Prostate gland (tissue), 2 donors: ENCODE data around the gene CACFD1.

Source experiments
- POLR2AphosphoS5 ChIP-seq: sonication (generic); formaldehyde crosslinking; IDR thresholded peaks from one replicate; pipeline ENCODE4 v1.6.1; 2017; ENCODE audit warnings: antibody characterized with exemption
- TF ChIP-seq, protein P1 (sequence below), 4 experiments: fragments of 200-600 bp in 2 of 4; fragments of 450-650 bp in 2 of 4; sonication (generic) in 2 of 4; IDR thresholded peaks; 1 replicate in 3 of 4; 2 replicates in 1 of 4; pipeline ENCODE4 v1.5.1; 2016 to 2019; ENCODE audit warnings: antibody characterized with exemption in 4 of 4, mild to moderate bottlenecking in 2 of 4, moderate library complexity in 2 of 4

DNA sequence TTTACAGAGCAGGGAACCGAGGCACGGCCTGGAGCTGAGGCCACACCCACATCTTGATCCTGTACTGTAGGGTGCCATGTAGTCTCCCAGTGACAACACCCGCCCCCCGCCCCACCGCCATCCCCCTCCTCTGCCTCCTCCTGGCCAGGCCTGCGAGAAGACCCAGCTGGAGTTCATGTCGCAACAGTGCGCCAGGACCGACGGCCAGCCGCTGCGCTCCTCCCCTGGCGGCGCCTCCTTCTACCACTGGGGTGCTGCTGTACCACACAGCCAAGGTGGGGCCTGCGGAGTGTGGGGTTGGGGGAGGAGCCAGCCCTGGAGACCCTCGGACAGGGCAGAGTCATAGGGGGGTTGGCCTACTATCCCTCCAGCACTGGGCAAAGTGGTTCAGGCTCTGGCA lies 23.1 kb upstream of the CACFD1 start:
- TF ChIP-seq, protein P1, sequence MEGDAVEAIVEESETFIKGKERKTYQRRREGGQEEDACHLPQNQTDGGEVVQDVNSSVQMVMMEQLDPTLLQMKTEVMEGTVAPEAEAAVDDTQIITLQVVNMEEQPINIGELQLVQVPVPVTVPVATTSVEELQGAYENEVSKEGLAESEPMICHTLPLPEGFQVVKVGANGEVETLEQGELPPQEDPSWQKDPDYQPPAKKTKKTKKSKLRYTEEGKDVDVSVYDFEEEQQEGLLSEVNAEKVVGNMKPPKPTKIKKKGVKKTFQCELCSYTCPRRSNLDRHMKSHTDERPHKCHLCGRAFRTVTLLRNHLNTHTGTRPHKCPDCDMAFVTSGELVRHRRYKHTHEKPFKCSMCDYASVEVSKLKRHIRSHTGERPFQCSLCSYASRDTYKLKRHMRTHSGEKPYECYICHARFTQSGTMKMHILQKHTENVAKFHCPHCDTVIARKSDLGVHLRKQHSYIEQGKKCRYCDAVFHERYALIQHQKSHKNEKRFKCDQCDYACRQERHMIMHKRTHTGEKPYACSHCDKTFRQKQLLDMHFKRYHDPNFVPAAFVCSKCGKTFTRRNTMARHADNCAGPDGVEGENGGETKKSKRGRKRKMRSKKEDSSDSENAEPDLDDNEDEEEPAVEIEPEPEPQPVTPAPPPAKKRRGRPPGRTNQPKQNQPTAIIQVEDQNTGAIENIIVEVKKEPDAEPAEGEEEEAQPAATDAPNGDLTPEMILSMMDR (IDR thresholded peaks at IDR 0.05), result no peak
- TF ChIP-seq POLR2AphosphoS5, result no peak
